ENCODE results near the gene ADGRL3. TPM values are rescaled to one million over a fixed set of nuclear protein-coding genes. Genes with fewer than 3 reads are reported as not detected.

Gene ADGRL3
- polyA plus RNA-seq, 2 donors, result 0.12 to 0.20 TPM

GRCh38 chr4:61407642-61408618 lies 207.8 kb downstream of the ADGRL3 start:
- 70 to 73% methylated on average over 7 of the region's 7 CpGs for WGBS, 2 donors

DNA sequence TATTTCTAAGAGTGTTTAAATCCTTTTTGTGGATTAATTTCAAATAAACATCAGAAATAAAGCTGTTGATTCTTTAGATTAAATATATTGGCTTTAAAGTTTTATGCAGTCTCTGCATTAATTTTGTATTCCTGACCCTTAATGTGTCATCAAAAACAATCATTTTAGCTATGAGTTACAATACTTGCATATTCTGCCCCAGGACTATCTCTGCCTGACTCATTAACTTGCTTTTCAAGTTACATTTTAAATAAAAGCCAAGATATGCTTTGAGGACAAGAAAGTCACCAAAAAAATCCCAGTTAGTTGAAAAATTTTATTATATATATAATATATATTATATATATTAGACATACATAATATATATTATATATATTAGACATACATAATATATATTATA lies 208.7 kb downstream of the ADGRL3 start:
- no peaks in the 10 kb centered on the region for H3K4me1 ChIP-seq (ENCODE audit: control insufficient read depth in 2 of 2, insufficient read depth in 2 of 2, low read length in 1 of 2)
- no peak overlapping the region for H3K27ac ChIP-seq (ENCODE audit: low read depth in 2 of 2, low read length in 1 of 2)
- no peaks in the 10 kb centered on the region for H3K36me3 ChIP-seq (ENCODE audit: control insufficient read depth in 2 of 2, insufficient read depth in 2 of 2, low read length in 1 of 2)
- H3K27me3 ChIP-seq (ENCODE audit: control insufficient read depth in 1 of 2, insufficient read depth in 2 of 2, low read length in 2 of 2), result no peaks in the 10 kb centered on the region
- H3K9me3 ChIP-seq (ENCODE audit: control insufficient read depth in 2 of 2, insufficient read depth in 1 of 2, low read depth in 1 of 2, low read length in 1 of 2), result no peaks in the 10 kb centered on the region
- H3K4me3 ChIP-seq (ENCODE audit: low read depth in 1 of 2, low read length in 2 of 2), result no peak overlapping the region

More at GRCh38 chr4:61407642-61408618, 207.8 kb downstream of the ADGRL3 start:
- no peaks in the 10 kb centered on the region for H3K9me3 ChIP-seq (ENCODE audit: control insufficient read depth in 2 of 2, insufficient read depth in 1 of 2, low read depth in 1 of 2, low read length in 1 of 2)
- no peaks in the 10 kb centered on the region for H3K36me3 ChIP-seq (ENCODE audit: control insufficient read depth in 2 of 2, insufficient read depth in 2 of 2, low read length in 1 of 2)
- no peaks in the 10 kb centered on the region for H3K4me1 ChIP-seq (ENCODE audit: control insufficient read depth in 2 of 2, insufficient read depth in 2 of 2, low read length in 1 of 2)
- no peak overlapping the region for H3K27ac ChIP-seq (ENCODE audit: low read depth in 2 of 2, low read length in 1 of 2)
- no peaks in the 10 kb centered on the region for H3K27me3 ChIP-seq (ENCODE audit: control insufficient read depth in 1 of 2, insufficient read depth in 2 of 2, low read length in 2 of 2)
- no peak overlapping the region for H3K4me3 ChIP-seq (ENCODE audit: low read depth in 1 of 2, low read length in 2 of 2)

- H3K4me1 ChIP-seq (ENCODE audit: control insufficient read depth in 2 of 2, insufficient read depth in 2 of 2, low read length in 1 of 2), result no peaks in the 10 kb centered on the region
- no peaks in the 10 kb centered on the region for H3K9me3 ChIP-seq (ENCODE audit: control insufficient read depth in 2 of 2, insufficient read depth in 1 of 2, low read depth in 1 of 2, low read length in 1 of 2)
- no peaks in the 10 kb centered on the region for H3K36me3 ChIP-seq (ENCODE audit: control insufficient read depth in 2 of 2, insufficient read depth in 2 of 2, low read length in 1 of 2)
- H3K27me3 ChIP-seq (ENCODE audit: control insufficient read depth in 1 of 2, insufficient read depth in 2 of 2, low read length in 2 of 2), result no peaks in the 10 kb centered on the region
- WGBS, 2 donors, result 86 to 94% methylated on average over 1 of the region's 1 CpG
- no peak overlapping the region for H3K27ac ChIP-seq (ENCODE audit: low read depth in 2 of 2, low read length in 1 of 2)
- no peak overlapping the region for H3K4me3 ChIP-seq (ENCODE audit: low read depth in 1 of 2, low read length in 2 of 2)
Observed at GRCh38 chr4:61411241-61411640, 211.1 kb downstream of the ADGRL3 start.

DNA sequence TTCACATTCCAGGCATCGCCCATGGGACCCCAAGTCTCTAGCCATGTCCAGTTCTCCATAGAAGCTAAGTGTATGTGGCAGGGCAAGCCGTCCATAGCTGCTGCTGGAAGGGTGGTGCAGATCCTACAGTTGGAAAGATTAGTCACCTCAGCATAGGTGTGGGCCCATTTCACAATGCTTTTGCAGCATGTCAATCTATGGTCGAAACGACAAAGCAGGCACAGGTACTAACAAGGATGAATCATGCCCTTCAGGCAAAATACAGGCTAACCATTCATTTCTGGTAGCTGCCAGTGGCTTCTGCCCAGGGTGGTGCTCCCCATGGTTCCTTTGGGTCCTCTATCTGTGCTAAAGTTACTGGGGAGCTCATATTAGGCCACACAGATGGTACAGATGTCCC lies 225.2 kb downstream of the ADGRL3 start:
- no peak overlapping the region for H3K4me3 ChIP-seq (ENCODE audit: low read depth in 1 of 2, low read length in 2 of 2)
- H3K36me3 ChIP-seq (ENCODE audit: control insufficient read depth in 2 of 2, insufficient read depth in 2 of 2, low read length in 1 of 2), result no peaks in the 10 kb centered on the region
- H3K27me3 ChIP-seq (ENCODE audit: control insufficient read depth in 1 of 2, insufficient read depth in 2 of 2, low read length in 2 of 2), result no peaks in the 10 kb centered on the region
- 71 to 74% methylated on average over 4 of the region's 4 CpGs for WGBS, 2 donors
- H3K9me3 ChIP-seq (ENCODE audit: control insufficient read depth in 2 of 2, insufficient read depth in 1 of 2, low read depth in 1 of 2, low read length in 1 of 2), result peaks cover 0 to 7% of the 10 kb centered on the region in 2 donors
- H3K4me1 ChIP-seq (ENCODE audit: control insufficient read depth in 2 of 2, insufficient read depth in 2 of 2, low read length in 1 of 2), result peaks cover 0 to 11% of the 10 kb centered on the region in 2 donors
- peak overlapping the region in 1 of 2 donors; percentile 55 for H3K27ac ChIP-seq (ENCODE audit: low read depth in 2 of 2, low read length in 1 of 2)

GRCh38 chr4:61426229-61426628 lies 226.1 kb downstream of the ADGRL3 start:
- Histone ChIP-seq H3K4me3 (ENCODE audit: low read depth in 1 of 2, low read length in 2 of 2) (no peak overlapping the region), H3K9me3 (ENCODE audit: control insufficient read depth in 2 of 2, insufficient read depth in 1 of 2, low read depth in 1 of 2, low read length in 1 of 2) (peaks cover 0 to 7% of the 10 kb centered on the region in 2 donors), H3K36me3 (ENCODE audit: control insufficient read depth in 2 of 2, insufficient read depth in 2 of 2, low read length in 1 of 2) (no peaks in the 10 kb centered on the region), H3K4me1 (ENCODE audit: control insufficient read depth in 2 of 2, insufficient read depth in 2 of 2, low read length in 1 of 2) (peaks cover 0 to 11% of the 10 kb centered on the region in 2 donors), H3K27ac (ENCODE audit: low read depth in 2 of 2, low read length in 1 of 2) (peak overlapping the region in 1 of 2 donors; percentile 50), H3K27me3 (ENCODE audit: control insufficient read depth in 1 of 2, insufficient read depth in 2 of 2, low read length in 2 of 2) (no peaks in the 10 kb centered on the region)
- 76 to 87% methylated on average over 5 of the region's 5 CpGs for WGBS, 2 donors

GRCh38 chr4:61427099-61427817 lies 227.1 kb downstream of the ADGRL3 start:
- no peak overlapping the region for H3K4me3 ChIP-seq (ENCODE audit: low read depth in 1 of 2, low read length in 2 of 2)
- H3K27me3 ChIP-seq (ENCODE audit: control insufficient read depth in 1 of 2, insufficient read depth in 2 of 2, low read length in 2 of 2), result no peaks in the 10 kb centered on the region
- WGBS, 2 donors, result 78 to 79% methylated on average over 11 of the region's 11 CpGs
- peak overlapping the region; percentile 56 for H3K27ac ChIP-seq (ENCODE audit: low read depth in 2 of 2, low read length in 1 of 2)
- no peaks in the 10 kb centered on the region for H3K36me3 ChIP-seq (ENCODE audit: control insufficient read depth in 2 of 2, insufficient read depth in 2 of 2, low read length in 1 of 2)
- peaks cover 0 to 7% of the 10 kb centered on the region in 2 donors for H3K9me3 ChIP-seq (ENCODE audit: control insufficient read depth in 2 of 2, insufficient read depth in 1 of 2, low read depth in 1 of 2, low read length in 1 of 2)
- H3K4me1 ChIP-seq (ENCODE audit: control insufficient read depth in 2 of 2, insufficient read depth in 2 of 2, low read length in 1 of 2), result peaks cover 0 to 11% of the 10 kb centered on the region in 2 donors

DNA sequence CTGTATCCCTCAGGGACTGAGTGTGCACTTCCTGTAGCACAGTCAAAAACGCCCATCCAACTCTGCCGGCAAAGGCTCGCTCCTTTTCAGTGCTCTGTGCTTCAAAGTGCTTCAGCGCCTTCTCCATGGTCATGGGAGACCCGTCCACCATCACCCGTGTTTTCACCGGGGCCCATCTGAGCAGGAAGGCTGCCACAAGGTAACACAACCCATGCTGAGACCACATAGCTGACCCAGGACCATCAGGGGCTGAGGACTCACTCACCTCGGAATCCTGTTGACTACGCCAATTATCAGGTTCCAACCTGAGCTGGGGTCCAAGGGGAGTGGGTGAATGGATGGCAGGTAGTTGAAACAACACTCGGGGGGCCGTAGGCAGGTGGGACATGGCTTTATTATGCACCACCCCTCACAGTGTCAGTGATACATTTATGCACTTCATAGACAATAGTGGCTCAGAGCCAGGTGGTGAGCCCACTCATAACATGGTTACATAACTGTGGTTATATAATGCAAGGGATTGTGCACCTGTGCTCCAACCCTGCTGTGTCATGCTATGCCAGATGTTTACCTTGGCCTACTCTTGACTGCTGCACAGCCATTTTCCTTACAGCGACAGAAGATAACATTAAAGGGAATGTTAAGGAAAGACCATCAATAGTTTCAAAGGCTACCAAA lies 227.8 kb downstream of the ADGRL3 start:
- no peak overlapping the region for H3K4me3 ChIP-seq (ENCODE audit: low read depth in 1 of 2, low read length in 2 of 2)
- no peaks in the 10 kb centered on the region for H3K27me3 ChIP-seq (ENCODE audit: control insufficient read depth in 1 of 2, insufficient read depth in 2 of 2, low read length in 2 of 2)
- H3K4me1 ChIP-seq (ENCODE audit: control insufficient read depth in 2 of 2, insufficient read depth in 2 of 2, low read length in 1 of 2), result peaks cover 0 to 11% of the 10 kb centered on the region in 2 donors
- H3K27ac ChIP-seq (ENCODE audit: low read depth in 2 of 2, low read length in 1 of 2), result peak overlapping the region in 1 of 2 donors; percentile 56
- 84 to 86% methylated on average over 12 of the region's 12 CpGs for WGBS, 2 donors
- no peaks in the 10 kb centered on the region for H3K36me3 ChIP-seq (ENCODE audit: control insufficient read depth in 2 of 2, insufficient read depth in 2 of 2, low read length in 1 of 2)
- H3K9me3 ChIP-seq (ENCODE audit: control insufficient read depth in 2 of 2, insufficient read depth in 1 of 2, low read depth in 1 of 2, low read length in 1 of 2), result peaks cover 0 to 7% of the 10 kb centered on the region in 2 donors

DNA sequence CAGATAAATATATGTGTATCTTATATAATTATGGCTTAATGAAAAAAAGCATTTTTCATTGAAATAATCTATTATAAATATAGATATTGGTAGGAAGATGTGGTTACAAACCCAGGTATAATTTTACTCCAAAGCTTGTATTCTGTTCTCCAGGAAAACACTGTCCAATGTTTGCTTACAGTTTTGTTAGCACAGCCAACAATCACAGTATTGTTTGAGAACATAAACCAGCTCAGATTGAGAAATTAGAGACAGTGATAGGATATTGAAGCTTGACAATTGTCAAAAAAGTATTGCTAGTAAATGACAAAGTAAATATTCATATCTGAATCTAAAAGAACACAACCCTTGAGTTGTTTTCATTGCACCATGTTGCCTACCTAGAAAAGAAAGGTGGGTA lies 228.8 kb downstream of the ADGRL3 start:
- Histone ChIP-seq H3K4me1 (ENCODE audit: control insufficient read depth in 2 of 2, insufficient read depth in 2 of 2, low read length in 1 of 2) (peaks cover 0 to 10% of the 10 kb centered on the region in 2 donors), H3K36me3 (ENCODE audit: control insufficient read depth in 2 of 2, insufficient read depth in 2 of 2, low read length in 1 of 2) (no peaks in the 10 kb centered on the region), H3K4me3 (ENCODE audit: low read depth in 1 of 2, low read length in 2 of 2) (no peak overlapping the region), H3K9me3 (ENCODE audit: control insufficient read depth in 2 of 2, insufficient read depth in 1 of 2, low read depth in 1 of 2, low read length in 1 of 2) (peaks cover 0 to 7% of the 10 kb centered on the region in 2 donors), H3K27ac (ENCODE audit: low read depth in 2 of 2, low read length in 1 of 2) (no peak overlapping the region), H3K27me3 (ENCODE audit: control insufficient read depth in 1 of 2, insufficient read depth in 2 of 2, low read length in 2 of 2) (no peaks in the 10 kb centered on the region)

DNA sequence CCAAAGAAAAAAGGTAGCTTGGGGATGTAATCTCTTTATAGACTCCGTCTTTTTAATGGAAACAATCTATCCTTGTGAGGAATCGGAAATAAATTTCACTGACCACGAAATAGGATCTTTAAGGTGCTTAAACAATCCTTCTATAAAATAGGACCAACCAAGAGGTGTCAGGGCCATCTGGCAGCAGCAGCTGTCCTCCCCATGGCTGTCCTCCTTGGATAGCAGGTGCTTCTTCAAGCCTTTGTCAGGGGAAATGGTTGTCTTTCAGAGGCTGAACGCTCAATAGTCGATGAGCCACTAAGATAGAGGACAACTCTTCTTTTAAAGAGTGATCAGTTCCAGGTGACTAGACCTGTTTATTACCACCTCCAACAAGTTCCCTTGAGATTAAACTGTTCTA lies 231.0 kb downstream of the ADGRL3 start:
- Histone ChIP-seq H3K36me3 (ENCODE audit: control insufficient read depth in 2 of 2, insufficient read depth in 2 of 2, low read length in 1 of 2) (no peaks in the 10 kb centered on the region), H3K4me1 (ENCODE audit: control insufficient read depth in 2 of 2, insufficient read depth in 2 of 2, low read length in 1 of 2) (peaks cover 0 to 2% of the 10 kb centered on the region in 2 donors), H3K9me3 (ENCODE audit: control insufficient read depth in 2 of 2, insufficient read depth in 1 of 2, low read depth in 1 of 2, low read length in 1 of 2) (no peaks in the 10 kb centered on the region), H3K4me3 (ENCODE audit: low read depth in 1 of 2, low read length in 2 of 2) (no peak overlapping the region), H3K27me3 (ENCODE audit: control insufficient read depth in 1 of 2, insufficient read depth in 2 of 2, low read length in 2 of 2) (no peaks in the 10 kb centered on the region), H3K27ac (ENCODE audit: low read depth in 2 of 2, low read length in 1 of 2) (no peak overlapping the region)
- 92 to 93% methylated on average over 5 of the region's 5 CpGs for WGBS, 2 donors
